GM12878 (cell line): ENCODE measurements around the gene PRSS50. TPM values are rescaled to one million over a fixed set of nuclear protein-coding genes. Genes with fewer than 3 reads are reported as not detected.

ENCODE experiments used
- ATAC-seq: fragments of 200-7000 bp; cut with Tn5 transposase; 3 replicates; pipeline ENCODE4 v1.9.1; 2020; ENCODE audit warnings: mild to moderate bottlenecking, moderate library complexity
- BruUV-seq: library from RNA; stranded (reverse); fragments of 400-500 nt; replicated peaks from 2 replicates; lab custom pipeline; 2021; lab: Mats Ljungman, UMichigan
- CTCF ChIA-PET: fragments of 300-600 bp; sonication (Branson Sonifier 250); formaldehyde crosslinking; extraction: SDS; loops from one replicate; lab custom pipeline; 2021; ENCODE audit warnings: inconsistent platforms; lab: Yijun Ruan, JAX
- POLR2A ChIA-PET: fragments of 350-600 bp; formaldehyde crosslinking; extraction: SDS; loops from one replicate; lab custom pipeline; 2021; ENCODE audit warnings: inconsistent platforms; lab: Charles Lee
- RAD21 ChIA-PET: fragments of 300-600 bp; sonication (Branson Sonifier 250); formaldehyde crosslinking; loops from one replicate; lab custom pipeline; 2023; ENCODE audit warnings: antibody characterized with exemption; ENCODE audit not compliant: unreplicated experiment; lab: Charles Lee
- SMC1A ChIA-PET: fragments of 300-600 bp; sonication (Branson Sonifier 250); formaldehyde crosslinking; loops from one replicate; lab custom pipeline; 2023; ENCODE audit not compliant: unreplicated experiment, uncharacterized antibody; lab: Charles Lee
- DNase-seq: peaks from one replicate; pipeline ENCODE4 v3.0.0-alpha.2; 2011; ENCODE audit warnings: low read depth, low spot score
- FAIRE-seq: peaks from 3 replicates; lab custom pipeline; 2011; peaks lifted over from hg19 to GRCh38; lab: Jason Lieb, UNC
- H2AFZ ChIP-seq: 2 replicates; pipeline ENCODE4 v1.6.0; 2011; ENCODE audit warnings: low read depth, low read length, control low read depth; ENCODE audit not compliant: control insufficient read depth
- H3K27ac ChIP-seq: 2 replicates; pipeline ENCODE4 v1.5.1; 2011; ENCODE audit warnings: control low read depth; ENCODE audit not compliant: control insufficient read depth, insufficient read depth
- H3K27me3 ChIP-seq, 2 experiments: replicated peaks in 1 of 2; 2 replicates each; pipeline versions ENCODE4 v1.6.0 to v1.6.1; 2011; ENCODE audit warnings: low read length in 1 of 2; ENCODE audit not compliant: control insufficient read depth in 2 of 2, insufficient read depth in 2 of 2
- H3K36me3 ChIP-seq, 2 experiments: 2 replicates each; pipeline ENCODE4 v1.5.1; 2011; ENCODE audit warnings: low read length in 1 of 2; ENCODE audit not compliant: control insufficient read depth in 2 of 2, insufficient read depth in 2 of 2
- H3K4me1 ChIP-seq: 2 replicates; pipeline ENCODE4 v1.6.1; 2011; ENCODE audit warnings: mild to moderate bottlenecking, low read length, moderate library complexity, mixed read lengths; ENCODE audit not compliant: control insufficient read depth, insufficient read depth
- H3K4me2 ChIP-seq: 2 replicates; pipeline ENCODE4 v1.6.0; 2011; ENCODE audit warnings: control low read depth; ENCODE audit not compliant: control insufficient read depth, insufficient read depth
- H3K4me3 ChIP-seq: fragments of 200-600 bp; sonication (generic); 2 replicates; pipeline ENCODE4 v1.5.1; 2016
- H3K79me2 ChIP-seq: 2 replicates; pipeline ENCODE4 v1.6.0; 2011; ENCODE audit warnings: low read length; ENCODE audit not compliant: control insufficient read depth, insufficient read depth
- H3K9ac ChIP-seq: 2 replicates; pipeline ENCODE4 v1.8.0; 2011; ENCODE audit warnings: low read length, control low read depth, mixed read lengths; ENCODE audit not compliant: control insufficient read depth, insufficient read depth
- H3K9me3 ChIP-seq: replicated peaks from 3 replicates; pipeline ENCODE4 v1.5.1; 2011; ENCODE audit warnings: mild to moderate bottlenecking, low read length; ENCODE audit not compliant: control insufficient read depth, insufficient read depth
- H4K20me1 ChIP-seq: 2 replicates; pipeline ENCODE4 v1.6.0; 2011; ENCODE audit not compliant: control insufficient read depth, insufficient read depth
- ATF3 ChIP-seq: IDR thresholded peaks from 2 replicates; pipeline ENCODE4 v1.6.1; 2011; ENCODE audit warnings: low read depth, mild to moderate bottlenecking, low read length, moderate library complexity, borderline replicate concordance; ENCODE audit errors: extremely low read depth
- BMI1 ChIP-seq: fragments of 450-650 bp; IDR thresholded peaks from 2 replicates; pipeline ENCODE4 v1.6.1; 2016; ENCODE audit warnings: mild to moderate bottlenecking, moderate library complexity, borderline replicate concordance
- CHD4 ChIP-seq: fragments of 200-600 bp; sonication (generic); IDR thresholded peaks from 2 replicates; pipeline ENCODE4 v1.6.1; 2016; ENCODE audit warnings: mild to moderate bottlenecking
- RFX5 ChIP-seq: IDR thresholded peaks from 2 replicates; pipeline ENCODE4 v1.6.1; 2011; ENCODE audit warnings: low read depth, low read length, improper control_type of control experiment
- SIX5 ChIP-seq: IDR thresholded peaks from 2 replicates; pipeline ENCODE4 v1.6.1; 2011; ENCODE audit warnings: mild to moderate bottlenecking, low read depth, low read length, moderate library complexity; ENCODE audit not compliant: severe bottlenecking
- SMAD5 ChIP-seq: IDR thresholded peaks from 2 replicates; pipeline ENCODE4 v1.6.1; 2016; ENCODE audit warnings: antibody characterized with exemption, low read depth
- SREBF2 ChIP-seq: IDR thresholded peaks from 2 replicates; pipeline ENCODE4 v1.6.1; 2012; ENCODE audit warnings: mild to moderate bottlenecking, low read length
- TCF3 ChIP-seq: IDR thresholded peaks from 2 replicates; pipeline ENCODE4 v1.6.1; 2012; ENCODE audit warnings: low read depth, mild to moderate bottlenecking, low read length, borderline replicate concordance; ENCODE audit not compliant: insufficient read depth
- ZNF384 ChIP-seq: IDR thresholded peaks from 2 replicates; pipeline ENCODE4 v1.6.1; 2012; ENCODE audit warnings: low read depth, mild to moderate bottlenecking, low read length, improper control_type of control experiment, borderline replicate concordance
- WGBS: methylation state at CpG from one replicate; pipeline ENCODE4 v1.1.6; 2016; ENCODE audit warnings: low lambda C conversion rate; ENCODE audit not compliant: insufficient replicate concordance, insufficient coverage; ENCODE audit errors: missing lambda C conversion rate; 5-methylcytosine and 5-hydroxymethylcytosine counted together
- in situ Hi-C: fragments of 300-500 bp; cut with MboI; formaldehyde crosslinking; loops from 9 replicates; pipeline ENCODE4 v1.14.3; 2018; ENCODE audit warnings: mixed read lengths
- intact Hi-C: fragments of 100-400 bp; cut with micrococcal nuclease; formaldehyde crosslinking; loops from one replicate; pipeline ENCODE4 v1.14.2; 2022; ENCODE audit not compliant: unreplicated experiment
- polyA plus RNA-seq, 11 experiments: library from polyadenylated mRNA; depleted of rRNA in 4 of 11; unstranded in 6 of 11; stranded (reverse) in 5 of 11; fragments of >200 nt; fragmentation: Nextera tagmentation in 4 of 11; fragmentation: Illumina TruSeq in 1 of 11; extraction: Ambion mirVana in 4 of 11; extraction: Trizol in 1 of 11; gene quantifications; 1 replicate in 1 of 11; 2 replicates in 10 of 11; pipeline versions ENCODE4 v1.2.1 to v1.2.3, GENCODE V29; 2011 to 2016; ENCODE audit warnings: inconsistent platforms in 2 of 11, missing spikeins in 2 of 11, low read depth in 1 of 11
- total RNA-seq, 4 experiments: library from RNA; depleted of rRNA in 3 of 4; stranded (reverse); fragments of >200 nt in 3 of 4; fragmentation: Illumina TruSeq in 1 of 4; extraction: Trizol in 1 of 4; gene quantifications; 2 replicates each; pipeline versions ENCODE4 v1.2.1 to v1.2.3, GENCODE V29; 2013 to 2021
- TF ChIP-seq, protein P1 (sequence below): fragments of 450-650 bp; IDR thresholded peaks from 2 replicates; pipeline ENCODE4 v1.6.1; 2016; ENCODE audit warnings: mild to moderate bottlenecking
- TF ChIP-seq, protein P2 (sequence below): fragments of 450-650 bp; IDR thresholded peaks from 2 replicates; pipeline ENCODE4 v1.6.1; 2014; ENCODE audit warnings: mild to moderate bottlenecking

Gene PRSS50
- total and polyA plus RNA-seq, 10 of the 15 experiments (the other 5 are each of a cell fraction or from before 2014, with no cell fraction given): 0.05 TPM; not detected in 9

DNA sequence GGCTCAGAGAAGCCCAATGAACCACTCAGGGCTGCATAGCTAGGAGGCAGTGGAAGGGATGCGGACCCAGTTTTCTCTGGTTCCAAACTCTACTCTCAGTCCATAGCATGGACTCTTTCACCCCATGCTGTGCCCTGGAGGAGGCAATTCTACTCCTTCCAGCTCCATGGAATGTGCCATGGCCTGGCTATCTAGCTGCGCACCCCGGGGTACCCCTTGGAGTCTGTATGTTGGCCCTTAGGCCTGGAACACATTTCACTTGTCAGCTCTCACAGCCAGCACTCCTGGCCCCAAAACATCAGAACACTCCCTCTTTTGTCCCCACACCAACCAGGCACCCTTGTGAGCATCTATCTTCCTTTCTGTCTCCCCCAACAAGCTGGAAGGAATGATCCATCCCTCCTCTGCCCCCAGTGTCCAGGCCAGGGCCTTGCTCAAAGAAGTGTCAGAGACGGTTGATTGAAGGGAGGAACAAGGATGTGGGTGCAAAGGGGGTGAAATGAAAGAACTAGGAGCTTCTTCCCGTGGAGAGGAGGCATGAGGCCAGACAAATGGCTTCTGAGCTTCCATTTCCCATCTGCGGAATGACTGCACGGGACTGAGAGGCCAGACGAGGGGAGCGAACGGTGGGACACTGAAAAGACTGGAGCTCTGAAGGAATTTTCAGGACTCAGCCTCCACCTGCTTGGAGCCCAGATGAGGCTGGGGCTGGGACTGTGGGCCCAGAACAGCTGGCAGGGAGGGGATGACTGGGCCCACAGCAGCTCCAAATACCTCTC is 2.8 kb downstream of the PRSS50 start:
- Histone ChIP-seq H4K20me1 (no peaks in the 10 kb centered on the region), H3K4me3 (no peak overlapping the region), H3K4me2 (no peak overlapping the region), H3K27me3 (no peaks in the 10 kb centered on the region), H3K9ac (no peak overlapping the region), H3K9me3 (no peaks in the 10 kb centered on the region), H3K27ac (no peak overlapping the region), H3K4me1 (peaks cover 16% of the 10 kb centered on the region), H3K36me3 (no peaks in the 10 kb centered on the region), H3K79me2 (no peaks in the 10 kb centered on the region), H2AFZ (peak overlapping the region; percentile 7; the same call in 1 of the 2 replicates)
- BruUV-seq: no TSS peak
- ATAC-seq (no peak), FAIRE-seq (no peak), DNase-seq (no peak)
- RAD21 ChIA-PET: no interaction called here
- in situ Hi-C loops: loop anchor here (5.0 to 10.0 kb wide), 2 partner anchors 182 to 660 kb away; no protein-coding TSS in a partner anchor
- SMC1A ChIA-PET: interaction anchor here (1.0 kb wide), 1 partner anchor 317 kb away, joined by 3 read pairs; no protein-coding TSS in a partner anchor
- POLR2A ChIA-PET: no interaction called here
- intact Hi-C loops: no loop called here
- TF ChIP-seq CHD4 (no peak), RFX5 (no peak)
- WGBS: 81% methylated on average over 10 of the region's 10 CpGs
- CTCF ChIA-PET: interaction anchor here (1.0 kb wide), 1 partner anchor 195 kb away, joined by 3 read pairs; no protein-coding TSS in a partner anchor

DNA sequence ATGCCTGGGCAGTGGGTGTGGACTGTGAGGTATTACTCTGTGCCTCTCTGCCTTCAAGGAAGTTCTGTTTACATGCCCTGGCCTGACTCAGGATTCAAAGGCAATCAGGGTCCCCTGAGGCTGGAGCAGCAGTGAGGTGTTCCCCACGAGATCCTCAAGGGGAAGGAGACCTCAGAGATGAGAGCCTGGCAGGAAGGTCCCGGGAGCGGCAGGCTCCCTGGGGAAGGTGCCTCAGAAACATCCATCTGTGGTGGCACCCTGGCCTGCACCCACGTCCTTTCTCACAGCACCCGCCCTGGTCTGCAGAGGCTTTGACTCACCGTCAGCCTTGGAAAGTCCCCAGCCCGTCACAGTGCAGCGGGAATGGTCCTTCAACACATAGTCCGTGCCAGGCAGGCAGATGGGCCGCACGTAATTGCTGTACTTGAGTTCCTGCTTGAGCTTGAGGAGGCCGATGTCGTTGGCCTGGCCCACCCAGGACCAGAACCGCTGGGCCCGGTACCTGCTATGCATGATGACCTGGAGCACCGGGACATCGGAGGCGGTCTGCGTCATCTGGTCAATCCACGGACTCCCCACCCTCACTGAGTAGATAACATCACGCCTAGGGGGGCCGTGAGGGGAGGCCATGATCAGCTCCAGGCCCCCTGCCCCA is 3.6 kb downstream of the PRSS50 start:
- CTCF ChIA-PET: no interaction called here
- intact Hi-C loops: no loop called here
- BruUV-seq: no TSS peak
- Histone ChIP-seq H3K27me3 (no peaks in the 10 kb centered on the region), H3K4me1 (peaks cover 16% of the 10 kb centered on the region), H3K4me2 (peak overlapping the region; percentile 55), H3K9me3 (no peaks in the 10 kb centered on the region), H3K36me3 (no peaks in the 10 kb centered on the region), H3K4me3 (no peak overlapping the region), H3K79me2 (no peaks in the 10 kb centered on the region), H2AFZ (peak overlapping the region; percentile 79), H3K9ac (peak overlapping the region; percentile 20; the same call in 1 of the 2 replicates), H3K27ac (peak overlapping the region; percentile 25; the same call in 1 of the 2 replicates), H4K20me1 (no peaks in the 10 kb centered on the region)
- FAIRE-seq (peak; percentile 59), ATAC-seq (peak; percentile 96), DNase-seq (peak; percentile 71)
- 25% methylated on average over 22 of the region's 22 CpGs for WGBS
- POLR2A ChIA-PET: no interaction called here
- RAD21 ChIA-PET: interaction anchor here (1.1 kb wide), 1 partner anchor 9 kb away, joined by 3 read pairs; no protein-coding TSS in a partner anchor
- in situ Hi-C loops: loop anchor here (5.0 to 10.0 kb wide), 2 partner anchors 183 to 661 kb away; no protein-coding TSS in a partner anchor
- SMC1A ChIA-PET: no interaction called here
- TF ChIP-seq, protein P1, sequence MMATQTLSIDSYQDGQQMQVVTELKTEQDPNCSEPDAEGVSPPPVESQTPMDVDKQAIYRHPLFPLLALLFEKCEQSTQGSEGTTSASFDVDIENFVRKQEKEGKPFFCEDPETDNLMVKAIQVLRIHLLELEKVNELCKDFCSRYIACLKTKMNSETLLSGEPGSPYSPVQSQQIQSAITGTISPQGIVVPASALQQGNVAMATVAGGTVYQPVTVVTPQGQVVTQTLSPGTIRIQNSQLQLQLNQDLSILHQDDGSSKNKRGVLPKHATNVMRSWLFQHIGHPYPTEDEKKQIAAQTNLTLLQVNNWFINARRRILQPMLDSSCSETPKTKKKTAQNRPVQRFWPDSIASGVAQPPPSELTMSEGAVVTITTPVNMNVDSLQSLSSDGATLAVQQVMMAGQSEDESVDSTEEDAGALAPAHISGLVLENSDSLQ: no peak
- TF ChIP-seq SIX5: no peak
- no peak for TF ChIP-seq BMI1
- TF ChIP-seq TCF3: 0 out of 2 replicates have a peak, but pooled peaks have one; percentile 32
- no peak for TF ChIP-seq SMAD5
- no peak for TF ChIP-seq SREBF2
- TF ChIP-seq ZNF384: no peak
- TF ChIP-seq, protein P2, sequence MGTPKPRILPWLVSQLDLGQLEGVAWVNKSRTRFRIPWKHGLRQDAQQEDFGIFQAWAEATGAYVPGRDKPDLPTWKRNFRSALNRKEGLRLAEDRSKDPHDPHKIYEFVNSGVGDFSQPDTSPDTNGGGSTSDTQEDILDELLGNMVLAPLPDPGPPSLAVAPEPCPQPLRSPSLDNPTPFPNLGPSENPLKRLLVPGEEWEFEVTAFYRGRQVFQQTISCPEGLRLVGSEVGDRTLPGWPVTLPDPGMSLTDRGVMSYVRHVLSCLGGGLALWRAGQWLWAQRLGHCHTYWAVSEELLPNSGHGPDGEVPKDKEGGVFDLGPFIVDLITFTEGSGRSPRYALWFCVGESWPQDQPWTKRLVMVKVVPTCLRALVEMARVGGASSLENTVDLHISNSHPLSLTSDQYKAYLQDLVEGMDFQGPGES: no peak
- no peak for TF ChIP-seq ATF3
